GM21447 (cell line): Measurements from ENCODE around the gene SV2C.

Experiments
- ATAC-seq: cut with Tn5 transposase; IDR thresholded peaks from one replicate; pipeline ENCODE4 v1.9.1; 2021; ENCODE audit not compliant: unreplicated experiment

The SV2C gene

DNA sequence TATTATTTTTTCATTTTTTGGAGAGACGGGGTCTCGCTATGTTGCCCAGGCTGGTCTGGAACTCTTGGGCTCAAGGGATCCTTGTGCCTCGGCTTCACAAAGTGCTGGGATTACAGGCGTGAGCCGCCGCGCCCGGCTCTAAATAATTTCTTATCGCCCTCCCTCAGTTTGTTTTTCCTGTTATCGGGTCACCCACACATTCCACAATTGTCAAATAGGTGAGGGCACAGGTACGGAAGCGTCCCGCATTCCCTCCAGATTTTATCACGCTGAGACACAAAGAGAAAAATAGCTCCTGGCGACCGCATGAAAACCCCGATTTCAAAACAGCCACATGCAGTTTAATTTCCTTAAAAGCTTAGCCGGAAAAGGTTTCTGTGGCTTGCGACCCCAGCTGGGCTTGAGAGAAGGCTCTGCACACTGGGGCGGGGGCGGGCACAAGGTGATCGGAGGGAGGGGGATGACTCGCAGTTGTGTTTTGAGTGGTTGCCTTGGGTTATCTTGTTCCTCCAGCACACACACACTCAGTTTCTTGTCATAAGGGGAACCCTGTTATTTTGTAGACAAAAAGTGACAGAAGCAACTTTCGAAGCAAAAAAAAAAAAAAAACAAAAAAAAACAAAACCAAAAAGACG, 319.2 kb downstream of the SV2C start:
- peak; percentile 43 for ATAC-seq

DNA sequence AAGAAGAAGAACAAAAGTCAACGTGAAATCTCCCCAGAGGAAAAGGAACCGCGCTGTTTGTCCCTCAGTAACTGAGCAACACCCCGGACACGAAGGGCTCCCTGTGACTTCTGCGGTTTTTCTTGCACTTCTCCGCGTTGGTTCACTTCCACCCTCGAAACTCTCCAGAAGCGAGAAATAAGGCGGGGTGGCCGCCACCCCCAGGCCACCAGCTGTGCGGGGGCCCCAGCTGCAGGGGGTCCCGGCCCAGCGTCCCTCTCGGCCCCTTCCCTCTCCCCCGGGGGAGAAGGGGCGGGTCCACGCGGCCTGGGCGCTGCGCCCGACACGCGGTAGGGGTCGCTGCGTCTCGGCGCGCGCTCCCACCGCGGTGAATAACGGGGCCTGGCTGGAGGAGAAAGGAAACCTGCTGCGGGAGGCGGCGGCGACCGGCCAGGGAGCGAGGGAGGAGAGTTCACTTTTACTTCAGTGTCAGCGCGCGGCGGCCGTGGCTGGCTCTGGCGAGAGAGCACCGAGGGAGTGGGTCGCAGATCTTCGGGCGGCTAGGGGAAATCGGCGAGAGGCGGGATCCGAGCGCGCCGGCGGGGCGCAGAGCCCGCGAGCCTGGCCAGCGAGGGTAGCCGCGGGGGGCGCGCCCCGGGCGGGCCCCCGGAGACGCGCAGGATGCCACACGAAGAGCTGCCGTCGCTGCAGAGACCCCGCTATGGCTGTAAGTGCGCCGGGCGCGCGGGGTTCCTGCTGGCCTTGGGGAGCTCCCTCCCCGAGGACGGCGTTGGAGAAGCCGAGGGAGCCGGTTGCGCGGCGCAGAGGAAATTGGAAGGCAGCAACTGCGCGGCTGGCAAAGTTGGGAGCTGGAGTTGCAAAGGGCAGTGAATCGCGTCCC, 319.9 kb downstream of the SV2C start, which contains the start of gene IQGAP2:
TSS of gene IQGAP2 (plus strand) at position 400 of the 880 bp plus-strand sequence. CDS start at position 661, 261 bp downstream.
- peak; percentile 45 for ATAC-seq
